ENCODE data around the gene ZNF316.

The ZNF316 gene

GRCh38 chr7:6636741-6637543 is at the start of gene ZNF316:
Gene ZNF316, plus strand, starts transcription at chr7:6637318. Its CDS starts 5,092 bp downstream, at chr7:6642410.
- peak; percentile 52 for DNase-seq (ENCODE audit: low read depth)

GRCh38 chr7:6588566-6588965 is 48.6 kb upstream of the ZNF316 start:
- no peak for DNase-seq (ENCODE audit: low read depth)

GRCh38 chr7:6589151-6589828 is 47.8 kb upstream of the ZNF316 start:
- DNase-seq (ENCODE audit: low read depth) = no peak

GRCh38 chr7:6589829-6590644 is 47.1 kb upstream of the ZNF316 start, which contains the start of gene INTS15:
Gene INTS15, plus strand, starts transcription at chr7:6590021. Its CDS starts 263 bp downstream, at chr7:6590284.
- DNase-seq (ENCODE audit: low read depth) = peak; percentile 78

GRCh38 chr7:6590645-6591110 is 46.4 kb upstream of the ZNF316 start:
- no peak for DNase-seq (ENCODE audit: low read depth)

GRCh38 chr7:6600093-6600492 is 37.0 kb upstream of the ZNF316 start:
- no peak for DNase-seq (ENCODE audit: low read depth)

GRCh38 chr7:6604458-6604857 is 32.7 kb upstream of the ZNF316 start:
- no peak for DNase-seq (ENCODE audit: low read depth)

GRCh38 chr7:6606866-6607583 is 30.1 kb upstream of the ZNF316 start:
- DNase-seq (ENCODE audit: low read depth) = no peak

- DNase-seq (ENCODE audit: low read depth) = no peak
Measured at GRCh38 chr7:6607651-6608051, 29.5 kb upstream of the ZNF316 start.

GRCh38 chr7:6608081-6608480 is 29.0 kb upstream of the ZNF316 start:
- DNase-seq (ENCODE audit: low read depth) = no peak

- DNase-seq (ENCODE audit: low read depth) = no peak
Measured at GRCh38 chr7:6608794-6609193, 28.3 kb upstream of the ZNF316 start.

- DNase-seq (ENCODE audit: low read depth) = no peak
Measured at GRCh38 chr7:6612819-6613218, 24.3 kb upstream of the ZNF316 start.

GRCh38 chr7:6613706-6614105 is 23.4 kb upstream of the ZNF316 start:
- no peak for DNase-seq (ENCODE audit: low read depth)

- no peak for DNase-seq (ENCODE audit: low read depth)
Measured at GRCh38 chr7:6614953-6615722, 22.0 kb upstream of the ZNF316 start, which contains the start of gene ZNF853. Gene ZNF853, plus strand, starts transcription at chr7:6615610. Its CDS starts 565 bp downstream, at chr7:6616175.

- DNase-seq (ENCODE audit: low read depth) = no peak
Measured at GRCh38 chr7:6615723-6616555, 21.2 kb upstream of the ZNF316 start.

GRCh38 chr7:6616854-6617643 is 20.1 kb upstream of the ZNF316 start:
- DNase-seq (ENCODE audit: low read depth) = no peak

GRCh38 chr7:6618621-6619020 is 18.5 kb upstream of the ZNF316 start:
- DNase-seq (ENCODE audit: low read depth) = no peak

- no peak for DNase-seq (ENCODE audit: low read depth)
Measured at GRCh38 chr7:6619961-6620360, 17.2 kb upstream of the ZNF316 start.

Measured in activated T-helper 1 cell treated with Interleukin-2 at 50 U/mL for 16 hours (primary cell).